ENCODE data around the gene KCNK15.

KCNK15 gene

GRCh38 chr20:44792796-44793195, 47.1 kb downstream of the KCNK15 start:
- DNase-seq, result no peak

DNA sequence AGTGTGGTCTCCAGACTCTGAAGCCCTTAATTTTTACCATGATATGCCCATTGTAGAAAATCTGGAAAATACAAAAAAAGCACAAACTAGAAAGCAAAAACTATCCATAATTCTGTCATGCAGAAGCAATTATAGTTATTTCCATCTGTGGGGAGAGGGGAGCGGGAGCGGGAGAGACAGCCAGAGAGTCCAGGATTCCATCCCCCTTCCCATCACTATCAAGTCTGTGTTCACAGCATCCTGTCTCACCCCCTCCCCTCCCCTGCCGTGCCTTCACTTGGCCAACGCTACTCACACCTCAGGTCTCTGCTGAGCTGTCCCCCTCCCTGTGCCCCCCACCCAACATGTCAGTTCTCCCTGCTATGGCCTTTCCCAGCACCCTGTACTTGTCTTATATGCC, 50.2 kb downstream of the KCNK15 start:
- no peak for DNase-seq

DNA sequence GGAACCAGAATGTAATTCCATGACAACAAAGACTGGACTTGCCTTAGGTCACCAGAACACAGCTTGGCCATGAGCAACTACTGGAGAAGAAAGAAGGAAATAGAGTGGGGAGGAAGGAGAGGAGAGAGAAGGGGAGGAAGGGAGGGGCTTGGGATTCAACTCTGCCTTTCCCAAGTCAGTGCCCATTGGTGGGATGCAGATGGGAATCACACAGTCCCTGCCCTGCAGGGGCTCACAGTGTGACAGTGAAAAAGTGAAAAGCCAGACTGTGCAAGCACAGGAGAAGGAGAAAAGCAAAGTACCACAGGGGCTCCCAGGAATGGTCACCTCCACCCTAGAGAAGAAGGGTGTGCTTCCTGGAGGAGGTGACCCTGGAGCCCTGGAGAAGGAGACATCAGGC, 50.6 kb downstream of the KCNK15 start:
- DNase-seq, result no peak

GRCh38 chr20:44796758-44797457, 51.2 kb downstream of the KCNK15 start:
- no peak for DNase-seq

- DNase-seq, result no peak
Measured at GRCh38 chr20:44799691-44800090, 54.0 kb downstream of the KCNK15 start.

- peak in 1 of 2 experiments; percentile 24 for DNase-seq
Measured at GRCh38 chr20:44800391-44801046, 54.9 kb downstream of the KCNK15 start.
